Measurements from ENCODE around the gene CKAP2. TPM values are rescaled to one million over a fixed set of nuclear protein-coding genes. Genes with fewer than 3 reads are reported as not detected.

The CKAP2 gene
- total RNA-seq, 2 donors from 2014 or later: 16.9 to 39.1 TPM

DNA sequence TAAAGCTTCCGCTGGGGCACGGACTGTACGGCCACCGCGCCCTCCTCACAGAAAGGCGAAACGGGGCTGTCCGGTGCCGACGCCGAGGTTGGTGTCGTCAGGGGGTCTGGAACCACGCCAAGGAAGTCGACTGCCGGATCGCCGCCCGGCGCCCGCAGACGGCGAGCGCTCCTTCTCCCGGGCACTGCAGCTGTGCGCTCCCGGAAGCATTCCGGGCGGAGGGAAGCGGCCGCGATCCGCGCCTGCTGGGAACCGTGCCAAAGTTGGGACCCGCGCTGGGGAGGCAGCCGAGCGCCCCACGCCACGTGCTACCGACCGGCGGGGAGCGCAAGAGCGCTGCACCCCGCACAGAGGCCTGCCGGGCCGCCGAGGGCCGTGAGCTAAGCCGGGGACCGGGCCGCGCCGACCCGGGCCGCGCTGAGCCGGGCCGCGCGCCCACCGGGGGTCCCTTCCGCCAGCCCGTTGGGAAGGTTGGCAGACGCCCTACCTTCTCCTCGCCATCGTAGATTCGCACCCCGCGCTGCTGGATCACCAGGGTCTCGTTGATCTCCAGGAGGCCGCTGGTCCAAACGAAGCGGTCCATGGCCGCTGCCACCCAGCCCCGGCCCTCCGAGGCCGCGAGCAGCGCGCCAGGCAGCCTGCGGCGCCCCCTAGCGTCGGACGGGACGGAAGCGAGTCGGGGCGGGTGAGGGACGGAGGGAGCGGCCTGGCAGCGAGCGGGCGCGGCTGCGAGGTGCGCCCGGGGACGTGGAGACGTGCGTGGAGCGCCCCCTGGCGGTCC is 5.1 kb upstream of the CKAP2 start, which contains the start of gene VPS36:
Gene VPS36, minus strand, starts transcription at position 623 of the 781 bp plus-strand sequence. Its CDS starts 40 bp downstream, at position 583.
- peak within 1 kb of the TSS; percentile 99 for H3K27ac ChIP-seq
- TF ChIP-seq, protein P1, sequence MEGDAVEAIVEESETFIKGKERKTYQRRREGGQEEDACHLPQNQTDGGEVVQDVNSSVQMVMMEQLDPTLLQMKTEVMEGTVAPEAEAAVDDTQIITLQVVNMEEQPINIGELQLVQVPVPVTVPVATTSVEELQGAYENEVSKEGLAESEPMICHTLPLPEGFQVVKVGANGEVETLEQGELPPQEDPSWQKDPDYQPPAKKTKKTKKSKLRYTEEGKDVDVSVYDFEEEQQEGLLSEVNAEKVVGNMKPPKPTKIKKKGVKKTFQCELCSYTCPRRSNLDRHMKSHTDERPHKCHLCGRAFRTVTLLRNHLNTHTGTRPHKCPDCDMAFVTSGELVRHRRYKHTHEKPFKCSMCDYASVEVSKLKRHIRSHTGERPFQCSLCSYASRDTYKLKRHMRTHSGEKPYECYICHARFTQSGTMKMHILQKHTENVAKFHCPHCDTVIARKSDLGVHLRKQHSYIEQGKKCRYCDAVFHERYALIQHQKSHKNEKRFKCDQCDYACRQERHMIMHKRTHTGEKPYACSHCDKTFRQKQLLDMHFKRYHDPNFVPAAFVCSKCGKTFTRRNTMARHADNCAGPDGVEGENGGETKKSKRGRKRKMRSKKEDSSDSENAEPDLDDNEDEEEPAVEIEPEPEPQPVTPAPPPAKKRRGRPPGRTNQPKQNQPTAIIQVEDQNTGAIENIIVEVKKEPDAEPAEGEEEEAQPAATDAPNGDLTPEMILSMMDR (IDR thresholded peaks at IDR 0.05): peak; percentile 100
- peak within 1 kb of the TSS; percentile 80 for H3K4me3 ChIP-seq
- no peaks in the 10 kb centered on the region for H3K27me3 ChIP-seq
- H3K9ac ChIP-seq (ENCODE audit: low read depth in 2 of 2, low read length in 2 of 2): peak within 1 kb of the TSS; percentile 66 to 95
- peak; percentile 98 for DNase-seq
- H3K4me1 ChIP-seq: peaks cover 5% of the 10 kb centered on the region
- no peaks in the 10 kb centered on the region for H3K9me3 ChIP-seq
- no peaks in the 10 kb centered on the region for H3K36me3 ChIP-seq
- intact Hi-C loops (cut with DNase I): no loop called here

DNA sequence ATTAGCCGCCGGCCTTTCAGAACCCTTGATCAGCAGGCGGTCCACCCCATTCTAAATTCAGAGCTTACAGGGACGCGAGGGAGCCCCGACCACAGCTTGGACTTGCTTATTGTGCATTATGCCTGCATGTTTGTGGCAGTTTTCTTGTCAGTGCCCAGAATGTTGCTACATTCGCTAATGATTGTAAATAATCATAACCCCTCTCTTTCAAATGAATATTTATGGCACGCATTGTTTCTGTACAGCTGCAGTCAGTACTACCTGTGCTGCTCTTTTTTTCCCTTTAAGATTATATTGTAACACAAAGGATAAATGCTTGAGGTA is 4.5 kb upstream of the CKAP2 start:
- intact Hi-C loops (cut with DNase I): no loop called here
- H3K27me3 ChIP-seq: no peaks in the 10 kb centered on the region
- no peak for DNase-seq
- H3K36me3 ChIP-seq: no peaks in the 10 kb centered on the region
- peak overlapping the region; percentile 80 for H3K4me3 ChIP-seq
- no peak overlapping the region for H3K9ac ChIP-seq (ENCODE audit: low read depth in 2 of 2, low read length in 2 of 2)
- no peaks in the 10 kb centered on the region for H3K9me3 ChIP-seq
- peaks cover 5% of the 10 kb centered on the region for H3K4me1 ChIP-seq
- TF ChIP-seq, protein P1 (IDR thresholded peaks at IDR 0.05): no peak
- no peak overlapping the region for H3K27ac ChIP-seq

DNA sequence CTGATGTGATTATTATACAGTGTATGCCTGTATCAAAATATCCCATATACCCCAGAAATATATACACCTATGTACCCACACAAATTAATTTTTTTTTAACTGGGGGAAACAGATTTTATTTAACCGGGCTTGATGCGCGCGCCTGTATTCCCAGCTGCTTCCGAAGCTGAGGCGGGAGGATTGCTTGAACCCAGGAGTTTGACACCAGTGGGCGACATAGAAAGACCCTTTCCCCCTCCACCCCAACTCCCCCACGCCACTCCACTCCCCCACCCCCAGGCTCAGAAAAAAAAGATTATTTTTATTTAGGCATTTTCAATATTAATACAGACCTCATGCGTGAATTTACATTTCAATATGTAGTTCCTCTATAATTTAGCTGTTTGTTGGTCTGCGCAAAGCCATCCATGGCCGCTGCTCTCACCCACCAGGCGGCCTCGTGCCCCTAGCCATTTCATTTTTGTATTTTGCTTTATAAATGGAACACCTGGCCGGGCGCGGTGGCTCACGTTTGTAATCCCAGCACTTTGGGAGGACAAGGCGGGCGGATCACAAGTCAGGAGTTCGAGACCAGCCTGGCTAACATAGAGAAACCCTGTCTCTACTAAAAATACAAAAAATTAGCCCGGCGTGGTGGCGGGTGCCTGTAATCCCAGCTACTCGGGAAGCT is 4.0 kb upstream of the CKAP2 start:
- H3K9ac ChIP-seq (ENCODE audit: low read depth in 2 of 2, low read length in 2 of 2): no peak overlapping the region
- no peaks in the 10 kb centered on the region for H3K36me3 ChIP-seq
- intact Hi-C loops (cut with DNase I): no loop called here
- no peak overlapping the region for H3K27ac ChIP-seq
- no peaks in the 10 kb centered on the region for H3K9me3 ChIP-seq
- no peaks in the 10 kb centered on the region for H3K27me3 ChIP-seq
- TF ChIP-seq, protein P1 (IDR thresholded peaks at IDR 0.05): no peak
- DNase-seq: no peak
- H3K4me1 ChIP-seq: peaks cover 8% of the 10 kb centered on the region
- no peak overlapping the region for H3K4me3 ChIP-seq

DNA sequence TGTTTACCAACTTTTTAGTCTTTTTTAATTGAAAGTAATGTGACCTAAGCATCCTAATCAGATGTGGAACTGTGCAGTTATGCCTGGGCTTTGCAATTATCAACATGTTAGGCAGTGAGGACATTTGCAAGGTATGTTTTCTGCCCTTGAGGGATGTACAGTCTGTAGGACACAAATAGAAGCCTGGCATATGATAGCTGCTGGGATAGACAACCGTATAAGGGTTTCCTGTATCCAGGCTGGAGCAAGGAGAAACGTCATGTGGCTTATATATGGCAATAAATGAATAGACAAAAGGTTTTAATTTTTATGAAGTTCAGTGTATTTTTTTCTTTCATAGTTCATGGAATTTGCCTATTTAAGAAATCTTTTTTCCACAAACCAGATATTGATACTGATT is 2.8 kb upstream of the CKAP2 start:
- Histone ChIP-seq H3K4me3 (no peak overlapping the region), H3K4me1 (peaks cover 12% of the 10 kb centered on the region), H3K27me3 (no peaks in the 10 kb centered on the region), H3K36me3 (no peaks in the 10 kb centered on the region), H3K9me3 (no peaks in the 10 kb centered on the region), H3K27ac (no peak overlapping the region), H3K9ac (ENCODE audit: low read depth in 2 of 2, low read length in 2 of 2) (no peak overlapping the region)
- intact Hi-C loops (cut with DNase I): no loop called here
- no peak for DNase-seq
- TF ChIP-seq, protein P1 (IDR thresholded peaks at IDR 0.05): no peak

DNA sequence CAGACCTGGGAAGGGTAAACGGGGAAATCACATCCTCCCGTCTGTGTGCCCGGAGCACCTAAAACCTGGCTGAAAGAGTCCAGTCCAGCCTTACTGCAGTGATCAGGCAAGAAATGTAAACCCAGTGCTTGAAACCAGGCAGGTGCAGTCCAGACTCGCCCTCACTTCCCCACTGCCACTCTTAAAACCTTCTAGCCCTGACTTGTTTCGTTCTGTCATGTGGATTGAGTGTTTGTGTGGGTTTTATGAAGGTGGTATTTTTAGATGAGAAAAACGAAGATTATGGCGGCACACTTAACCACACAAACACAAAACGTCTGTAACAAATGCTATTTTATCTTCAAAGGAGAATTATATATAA is 839 bp upstream of the CKAP2 start:
- H3K4me3 ChIP-seq: peak overlapping the region; percentile 80
- no peaks in the 10 kb centered on the region for H3K36me3 ChIP-seq
- TF ChIP-seq, protein P1 (IDR thresholded peaks at IDR 0.05): no peak
- H3K27me3 ChIP-seq: no peaks in the 10 kb centered on the region
- intact Hi-C loops (cut with DNase I): no loop called here
- H3K4me1 ChIP-seq: peaks cover 6% of the 10 kb centered on the region
- peak; percentile 45 for DNase-seq
- H3K27ac ChIP-seq: peak overlapping the region; percentile 93
- peak overlapping the region; percentile 48 to 79 for H3K9ac ChIP-seq (ENCODE audit: low read depth in 2 of 2, low read length in 2 of 2)
- H3K9me3 ChIP-seq: no peaks in the 10 kb centered on the region
